GM19372 (cell line): Measurements from ENCODE around the gene TXK.

Experiments used
- ATAC-seq: cut with Tn5 transposase; IDR thresholded peaks from one replicate; pipeline ENCODE4 v1.9.1; 2021; ENCODE audit warnings: mild to moderate bottlenecking, low read depth, moderate library complexity; ENCODE audit not compliant: unreplicated experiment

The TXK gene

DNA sequence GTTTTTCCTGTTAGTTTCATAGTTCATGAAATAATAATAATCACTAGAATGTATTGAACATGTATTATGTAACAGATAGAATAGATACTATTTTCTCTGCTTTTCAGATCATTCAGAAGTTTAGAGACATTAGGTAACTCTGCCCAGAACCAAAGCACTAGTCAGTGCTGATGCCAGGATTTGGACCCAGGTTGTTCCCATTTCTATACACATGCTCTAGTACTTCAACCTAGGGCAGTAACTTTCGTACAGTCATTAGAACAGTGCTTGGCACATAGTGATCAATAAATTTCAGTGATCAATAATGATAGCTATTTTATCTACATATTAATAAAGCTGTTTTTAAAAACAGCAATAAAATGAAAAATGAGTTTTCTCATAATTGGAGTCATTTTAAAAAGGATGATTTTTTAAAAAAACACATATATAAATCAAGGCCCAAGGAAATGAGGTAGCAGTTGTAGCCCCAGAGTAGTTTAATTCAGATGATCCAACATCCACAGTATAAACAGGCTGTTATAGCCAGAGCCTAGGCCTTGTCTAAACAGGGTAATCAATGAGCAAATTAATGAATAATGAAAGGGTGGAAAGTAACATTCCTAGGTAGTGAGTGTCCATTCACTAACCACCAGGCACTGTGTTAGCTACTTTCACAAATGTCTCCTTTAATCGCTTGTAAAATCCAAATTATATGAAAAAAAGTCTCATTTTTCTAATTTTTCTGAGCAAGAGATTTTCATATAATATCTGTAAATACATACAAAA, 25.6 kb downstream of the TXK start:
- ATAC-seq, result no peak

GRCh38 chr4:48105230-48105629, 28.8 kb downstream of the TXK start:
- ATAC-seq, result no peak

GRCh38 chr4:48103483-48104139, 30.4 kb downstream of the TXK start:
- no peak for ATAC-seq

- no peak for ATAC-seq
These were observed 31.7 kb downstream of the TXK start for GRCh38 chr4:48102303-48102702.

GRCh38 chr4:48100256-48100655, 33.8 kb downstream of the TXK start:
- no peak for ATAC-seq

DNA sequence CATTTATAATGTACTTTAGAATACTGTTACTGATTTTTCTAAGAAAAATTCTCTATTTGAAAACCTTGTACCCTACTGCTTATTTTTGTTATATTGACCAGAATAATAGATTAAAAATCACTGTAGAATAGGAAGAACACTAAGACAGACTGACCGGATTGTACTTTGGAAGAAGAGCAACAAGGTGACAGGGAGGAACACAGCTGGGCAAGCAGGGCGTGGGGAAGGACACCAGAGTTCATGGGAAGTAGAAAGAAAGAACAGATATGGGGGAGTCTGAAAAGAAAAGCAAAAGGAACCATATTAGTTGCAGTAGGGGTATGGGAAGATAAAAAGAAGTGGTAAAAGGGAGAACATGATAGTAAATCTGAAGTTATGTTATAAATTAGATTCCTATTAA, 38.6 kb downstream of the TXK start:
- ATAC-seq, result no peak

GRCh38 chr4:48093991-48094416, 40.0 kb downstream of the TXK start:
- ATAC-seq, result no peak

DNA sequence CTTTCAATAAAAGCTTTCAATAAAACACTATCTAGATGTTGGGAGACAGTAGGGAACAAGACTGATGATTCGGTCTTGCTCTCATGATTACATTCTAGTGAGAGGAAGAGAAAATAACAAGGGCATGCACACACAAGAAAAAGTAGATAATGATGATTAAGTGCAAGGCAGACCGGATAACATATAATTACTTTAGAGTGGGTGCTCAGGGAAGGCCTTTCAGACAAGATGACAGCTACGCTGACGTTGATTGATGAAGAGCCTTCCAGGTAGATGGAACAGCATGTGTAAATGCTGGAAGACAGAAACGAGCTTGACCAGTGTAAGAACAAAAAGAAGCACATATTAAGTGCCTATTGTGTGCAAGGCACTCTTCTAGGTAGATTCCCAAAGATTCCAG, 43.4 kb downstream of the TXK start:
- no peak for ATAC-seq

- no peak for ATAC-seq
These were observed 48.0 kb downstream of the TXK start for GRCh38 chr4:48085821-48086589.

- ATAC-seq, result no peak
These were observed 51.1 kb downstream of the TXK start for GRCh38 chr4:48082956-48083355.

GRCh38 chr4:48081196-48081595, 52.9 kb downstream of the TXK start:
- no peak for ATAC-seq

DNA sequence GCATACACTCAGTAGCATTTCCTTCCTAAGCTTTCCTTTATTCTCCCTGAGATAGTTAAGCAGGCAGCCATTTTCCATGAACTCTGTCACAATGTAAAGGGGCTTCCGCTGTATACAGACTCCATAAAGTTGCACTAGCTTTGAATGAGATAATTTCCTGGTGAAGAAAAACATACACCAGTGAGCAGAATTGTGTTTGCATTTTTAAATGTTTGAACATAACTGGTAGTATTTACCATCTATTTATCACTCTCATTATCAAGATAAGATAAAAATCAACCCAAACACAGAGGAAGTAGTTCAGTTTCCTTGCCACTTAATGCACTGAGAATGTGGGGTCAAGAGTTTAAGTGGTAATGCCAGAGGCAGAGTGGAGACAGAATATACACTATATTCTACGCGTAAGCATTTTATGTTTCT, 54.1 kb downstream of the TXK start:
- no peak for ATAC-seq

- ATAC-seq, result no peak
These were observed 55.0 kb downstream of the TXK start for GRCh38 chr4:48078862-48079655.

GRCh38 chr4:48078425-48078824, 55.6 kb downstream of the TXK start:
- no peak for ATAC-seq

- no peak for ATAC-seq
These were observed 59.4 kb downstream of the TXK start for GRCh38 chr4:48074657-48075056.

DNA sequence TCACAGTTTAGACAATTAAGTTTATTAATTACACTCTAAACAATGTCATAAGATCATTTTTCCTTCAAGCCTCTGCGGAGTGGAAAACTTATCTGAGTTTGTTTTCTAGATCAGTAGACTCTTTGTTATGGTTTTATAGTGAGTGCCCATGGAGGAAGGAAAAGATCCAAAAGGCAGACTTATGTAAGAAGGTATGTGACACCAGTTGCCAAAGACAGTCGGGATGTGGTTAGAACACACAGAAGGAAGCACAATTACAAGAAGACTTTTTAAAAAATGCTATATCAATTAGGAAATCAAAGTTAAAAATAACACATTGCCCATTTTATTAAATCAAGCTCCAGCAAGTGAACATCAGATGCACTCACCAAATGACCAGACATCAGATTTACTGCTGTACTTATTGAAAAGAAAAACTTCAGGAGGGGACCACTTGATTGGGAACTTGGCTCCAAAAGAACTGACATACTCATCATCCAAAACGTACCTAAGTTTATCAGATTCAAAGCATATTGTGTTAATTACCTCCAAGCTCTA, 60.4 kb downstream of the TXK start:
- ATAC-seq, result no peak

- no peak for ATAC-seq
These were observed 62.9 kb downstream of the TXK start for GRCh38 chr4:48071191-48071590.

DNA sequence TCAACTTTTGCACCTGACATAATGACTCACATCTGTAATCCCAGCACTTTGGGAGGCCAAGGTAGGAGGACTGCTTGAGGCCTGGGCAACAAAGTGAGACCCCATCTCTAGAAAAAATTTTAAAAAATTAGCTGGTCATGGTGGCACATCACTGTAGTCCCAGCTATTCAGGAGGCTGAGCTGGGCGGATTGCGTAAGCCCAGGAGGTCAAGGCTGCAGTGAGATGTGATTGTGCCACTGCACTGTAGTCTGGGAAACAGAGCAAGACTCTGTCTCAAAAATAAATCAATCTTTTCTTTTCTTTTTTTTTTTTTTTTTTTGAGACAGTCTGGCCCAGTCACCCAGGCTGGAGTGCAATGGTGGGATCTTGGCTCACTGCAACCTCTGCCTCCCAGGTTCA, 65.0 kb downstream of the TXK start:
- ATAC-seq, result no peak

GRCh38 chr4:48068182-48068581, 65.9 kb downstream of the TXK start:
- no peak for ATAC-seq

GRCh38 chr4:48067536-48067935, 66.5 kb downstream of the TXK start:
- ATAC-seq, result no peak
